Upper lobe of left lung (tissue), 4 donors: ENCODE measurements around the gene GCNT4.

Experiments used
- POLR2A ChIP-seq, 4 donors: fragments of 450-650 bp; IDR thresholded peaks; one replicate each; pipeline ENCODE4 v1.5.1; 2016 to 2017; ENCODE audit warnings: antibody characterized with exemption in 4 of 4, mild to moderate bottlenecking in 2 of 4
- POLR2AphosphoS5 ChIP-seq, 2 donors: sonication (generic); formaldehyde crosslinking; IDR thresholded peaks; one replicate each; pipeline ENCODE4 v1.5.1; 2017; ENCODE audit warnings: antibody characterized with exemption in 2 of 2
- TF ChIP-seq, protein P1 (sequence below), 6 experiments: fragments of 450-650 bp in 4 of 6; fragments of 200-600 bp in 2 of 6; sonication (generic) in 2 of 6; IDR thresholded peaks; one replicate each; pipeline ENCODE4 v1.5.1; 2016 to 2019; ENCODE audit warnings: antibody characterized with exemption in 6 of 6

DNA sequence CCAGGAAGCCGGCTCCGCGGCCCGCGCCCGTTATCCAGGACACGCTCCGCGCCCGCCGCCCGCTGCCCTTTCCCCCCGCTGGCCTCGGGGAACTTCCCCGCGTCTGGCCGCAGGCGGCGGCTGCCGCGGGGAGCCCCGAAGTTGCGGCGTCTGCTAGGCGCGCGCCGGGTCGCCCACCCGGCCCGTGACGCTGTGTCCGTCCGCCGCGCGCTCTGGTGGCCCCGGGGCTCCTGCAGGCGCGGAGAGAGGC is 621 bp upstream of the GCNT4 start:
- TF ChIP-seq, protein P1, sequence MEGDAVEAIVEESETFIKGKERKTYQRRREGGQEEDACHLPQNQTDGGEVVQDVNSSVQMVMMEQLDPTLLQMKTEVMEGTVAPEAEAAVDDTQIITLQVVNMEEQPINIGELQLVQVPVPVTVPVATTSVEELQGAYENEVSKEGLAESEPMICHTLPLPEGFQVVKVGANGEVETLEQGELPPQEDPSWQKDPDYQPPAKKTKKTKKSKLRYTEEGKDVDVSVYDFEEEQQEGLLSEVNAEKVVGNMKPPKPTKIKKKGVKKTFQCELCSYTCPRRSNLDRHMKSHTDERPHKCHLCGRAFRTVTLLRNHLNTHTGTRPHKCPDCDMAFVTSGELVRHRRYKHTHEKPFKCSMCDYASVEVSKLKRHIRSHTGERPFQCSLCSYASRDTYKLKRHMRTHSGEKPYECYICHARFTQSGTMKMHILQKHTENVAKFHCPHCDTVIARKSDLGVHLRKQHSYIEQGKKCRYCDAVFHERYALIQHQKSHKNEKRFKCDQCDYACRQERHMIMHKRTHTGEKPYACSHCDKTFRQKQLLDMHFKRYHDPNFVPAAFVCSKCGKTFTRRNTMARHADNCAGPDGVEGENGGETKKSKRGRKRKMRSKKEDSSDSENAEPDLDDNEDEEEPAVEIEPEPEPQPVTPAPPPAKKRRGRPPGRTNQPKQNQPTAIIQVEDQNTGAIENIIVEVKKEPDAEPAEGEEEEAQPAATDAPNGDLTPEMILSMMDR (IDR thresholded peaks at IDR 0.05) = no peak
- TF ChIP-seq POLR2AphosphoS5 (IDR thresholded peaks at IDR 0.05) (no peak), POLR2A (IDR thresholded peaks at IDR 0.05) (no peak)
